Measurements from ENCODE around the gene CREB5. TPM values are rescaled to one million over a fixed set of nuclear protein-coding genes. Genes with fewer than 3 reads are reported as not detected.

CREB5 gene
- total RNA-seq, 1 experiment from 2014 or later, result 0.49 TPM

DNA sequence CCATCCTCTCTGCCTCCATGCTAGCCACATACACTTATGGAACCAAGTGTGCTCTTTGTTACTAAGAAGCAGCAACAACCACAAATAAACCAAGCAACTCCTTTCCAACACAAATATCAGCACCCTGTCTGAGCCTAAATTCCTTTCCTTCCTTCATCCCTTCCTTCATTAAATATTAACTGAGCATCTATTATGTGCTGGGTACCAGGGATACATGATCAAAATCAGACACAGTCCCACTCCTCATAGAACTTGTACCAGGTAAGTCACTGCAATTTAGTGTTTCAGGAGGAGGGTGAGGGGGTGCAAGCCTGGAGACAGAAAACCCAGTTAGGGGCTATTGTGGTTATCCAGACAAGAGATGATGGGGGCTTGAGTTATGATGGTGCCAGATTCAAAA lies 10.8 kb downstream of the CREB5 start:
- H3K9me3 ChIP-seq (ENCODE audit: control insufficient read depth in 1 of 2, insufficient read depth in 1 of 2, low read depth in 1 of 2, low read length in 2 of 2), result no peaks in the 10 kb centered on the region
- no peak overlapping the region for H2AFZ ChIP-seq (ENCODE audit: low read depth, low read length, poor library complexity, severe bottlenecking)
- no peak for DNase-seq (ENCODE audit: low read depth, low spot score)
- peaks cover 79% of the 10 kb centered on the region for H3K27me3 ChIP-seq (ENCODE audit: insufficient read depth, low read length)
- H3K9ac ChIP-seq (ENCODE audit: low read length), result no peak overlapping the region
- H3K36me3 ChIP-seq (ENCODE audit: control insufficient read depth in 1 of 2, insufficient read depth in 2 of 2, low read length in 2 of 2), result no peaks in the 10 kb centered on the region
- TF ChIP-seq CBX3 (IDR thresholded peaks at IDR 0.05; ENCODE audit: low read depth) (no peak), SP1 (IDR thresholded peaks at IDR 0.05; ENCODE audit: low read depth) (no peak), SIN3A (IDR thresholded peaks at IDR 0.05; ENCODE audit: low read depth) (no peak), ZNF274 (IDR thresholded peaks at IDR 0.05; ENCODE audit: low read depth, low read length) (no peak), CEBPB (IDR thresholded peaks at IDR 0.05; ENCODE audit: low read depth) (no peak), EGR1 (IDR thresholded peaks at IDR 0.05; ENCODE audit: low read depth) (no peak), ELF1 (IDR thresholded peaks at IDR 0.05; ENCODE audit: borderline replicate concordance, low read depth) (no peak), FOSL1 (IDR thresholded peaks at IDR 0.05; ENCODE audit: low read depth) (no peak), EZH2 (IDR thresholded peaks at IDR 0.05) (no peak), TCF7L2 (IDR thresholded peaks at IDR 0.05; ENCODE audit: borderline replicate concordance, extremely low read depth, insufficient read depth, insufficient read length) (no peak), EZH2phosphoT487 (IDR thresholded peaks at IDR 0.05; ENCODE audit: borderline replicate concordance) (no peak), JUND (IDR thresholded peaks at IDR 0.05) (no peak), POLR2AphosphoS5 (IDR thresholded peaks at IDR 0.05; ENCODE audit: low read depth, low read length) (no peak), YY1 (IDR thresholded peaks at IDR 0.05; ENCODE audit: extremely low read depth, insufficient replicate concordance, low read depth, low read length) (no peak), POLR2A (IDR thresholded peaks at IDR 0.05; ENCODE audit: borderline replicate concordance, extremely low read depth, insufficient read depth, insufficient read length) (no peak), RAD21 (IDR thresholded peaks at IDR 0.05; ENCODE audit: low read depth) (no peak)
- TF ChIP-seq, protein P1, sequence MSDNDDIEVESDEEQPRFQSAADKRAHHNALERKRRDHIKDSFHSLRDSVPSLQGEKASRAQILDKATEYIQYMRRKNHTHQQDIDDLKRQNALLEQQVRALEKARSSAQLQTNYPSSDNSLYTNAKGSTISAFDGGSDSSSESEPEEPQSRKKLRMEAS (IDR thresholded peaks at IDR 0.05), result no peak
- TF ChIP-seq, protein P2, sequence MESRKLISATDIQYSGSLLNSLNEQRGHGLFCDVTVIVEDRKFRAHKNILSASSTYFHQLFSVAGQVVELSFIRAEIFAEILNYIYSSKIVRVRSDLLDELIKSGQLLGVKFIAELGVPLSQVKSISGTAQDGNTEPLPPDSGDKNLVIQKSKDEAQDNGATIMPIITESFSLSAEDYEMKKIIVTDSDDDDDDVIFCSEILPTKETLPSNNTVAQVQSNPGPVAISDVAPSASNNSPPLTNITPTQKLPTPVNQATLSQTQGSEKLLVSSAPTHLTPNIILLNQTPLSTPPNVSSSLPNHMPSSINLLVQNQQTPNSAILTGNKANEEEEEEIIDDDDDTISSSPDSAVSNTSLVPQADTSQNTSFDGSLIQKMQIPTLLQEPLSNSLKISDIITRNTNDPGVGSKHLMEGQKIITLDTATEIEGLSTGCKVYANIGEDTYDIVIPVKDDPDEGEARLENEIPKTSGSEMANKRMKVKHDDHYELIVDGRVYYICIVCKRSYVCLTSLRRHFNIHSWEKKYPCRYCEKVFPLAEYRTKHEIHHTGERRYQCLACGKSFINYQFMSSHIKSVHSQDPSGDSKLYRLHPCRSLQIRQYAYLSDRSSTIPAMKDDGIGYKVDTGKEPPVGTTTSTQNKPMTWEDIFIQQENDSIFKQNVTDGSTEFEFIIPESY (IDR thresholded peaks at IDR 0.05; ENCODE audit: extremely low read depth, insufficient replicate concordance, low read length), result no peak
- TF ChIP-seq, protein P3, sequence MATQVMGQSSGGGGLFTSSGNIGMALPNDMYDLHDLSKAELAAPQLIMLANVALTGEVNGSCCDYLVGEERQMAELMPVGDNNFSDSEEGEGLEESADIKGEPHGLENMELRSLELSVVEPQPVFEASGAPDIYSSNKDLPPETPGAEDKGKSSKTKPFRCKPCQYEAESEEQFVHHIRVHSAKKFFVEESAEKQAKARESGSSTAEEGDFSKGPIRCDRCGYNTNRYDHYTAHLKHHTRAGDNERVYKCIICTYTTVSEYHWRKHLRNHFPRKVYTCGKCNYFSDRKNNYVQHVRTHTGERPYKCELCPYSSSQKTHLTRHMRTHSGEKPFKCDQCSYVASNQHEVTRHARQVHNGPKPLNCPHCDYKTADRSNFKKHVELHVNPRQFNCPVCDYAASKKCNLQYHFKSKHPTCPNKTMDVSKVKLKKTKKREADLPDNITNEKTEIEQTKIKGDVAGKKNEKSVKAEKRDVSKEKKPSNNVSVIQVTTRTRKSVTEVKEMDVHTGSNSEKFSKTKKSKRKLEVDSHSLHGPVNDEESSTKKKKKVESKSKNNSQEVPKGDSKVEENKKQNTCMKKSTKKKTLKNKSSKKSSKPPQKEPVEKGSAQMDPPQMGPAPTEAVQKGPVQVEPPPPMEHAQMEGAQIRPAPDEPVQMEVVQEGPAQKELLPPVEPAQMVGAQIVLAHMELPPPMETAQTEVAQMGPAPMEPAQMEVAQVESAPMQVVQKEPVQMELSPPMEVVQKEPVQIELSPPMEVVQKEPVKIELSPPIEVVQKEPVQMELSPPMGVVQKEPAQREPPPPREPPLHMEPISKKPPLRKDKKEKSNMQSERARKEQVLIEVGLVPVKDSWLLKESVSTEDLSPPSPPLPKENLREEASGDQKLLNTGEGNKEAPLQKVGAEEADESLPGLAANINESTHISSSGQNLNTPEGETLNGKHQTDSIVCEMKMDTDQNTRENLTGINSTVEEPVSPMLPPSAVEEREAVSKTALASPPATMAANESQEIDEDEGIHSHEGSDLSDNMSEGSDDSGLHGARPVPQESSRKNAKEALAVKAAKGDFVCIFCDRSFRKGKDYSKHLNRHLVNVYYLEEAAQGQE (IDR thresholded peaks at IDR 0.05; ENCODE audit: low read depth), result no peak
- TF ChIP-seq, protein P4, sequence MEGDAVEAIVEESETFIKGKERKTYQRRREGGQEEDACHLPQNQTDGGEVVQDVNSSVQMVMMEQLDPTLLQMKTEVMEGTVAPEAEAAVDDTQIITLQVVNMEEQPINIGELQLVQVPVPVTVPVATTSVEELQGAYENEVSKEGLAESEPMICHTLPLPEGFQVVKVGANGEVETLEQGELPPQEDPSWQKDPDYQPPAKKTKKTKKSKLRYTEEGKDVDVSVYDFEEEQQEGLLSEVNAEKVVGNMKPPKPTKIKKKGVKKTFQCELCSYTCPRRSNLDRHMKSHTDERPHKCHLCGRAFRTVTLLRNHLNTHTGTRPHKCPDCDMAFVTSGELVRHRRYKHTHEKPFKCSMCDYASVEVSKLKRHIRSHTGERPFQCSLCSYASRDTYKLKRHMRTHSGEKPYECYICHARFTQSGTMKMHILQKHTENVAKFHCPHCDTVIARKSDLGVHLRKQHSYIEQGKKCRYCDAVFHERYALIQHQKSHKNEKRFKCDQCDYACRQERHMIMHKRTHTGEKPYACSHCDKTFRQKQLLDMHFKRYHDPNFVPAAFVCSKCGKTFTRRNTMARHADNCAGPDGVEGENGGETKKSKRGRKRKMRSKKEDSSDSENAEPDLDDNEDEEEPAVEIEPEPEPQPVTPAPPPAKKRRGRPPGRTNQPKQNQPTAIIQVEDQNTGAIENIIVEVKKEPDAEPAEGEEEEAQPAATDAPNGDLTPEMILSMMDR (IDR thresholded peaks at IDR 0.05 in 2 of 3, conservative IDR thresholded peaks at IDR 0.05 in 1 of 3; ENCODE audit: borderline replicate concordance in 1 of 3, insufficient read depth in 1 of 3, low read depth in 2 of 3, low read length in 2 of 3), result no peak
- H3K9me2 ChIP-seq (ENCODE audit: insufficient read depth), result no peaks in the 10 kb centered on the region
- no peak overlapping the region for H3K27ac ChIP-seq (ENCODE audit: low read depth, low read length)
- H3K79me2 ChIP-seq (ENCODE audit: insufficient read depth, low read length), result no peaks in the 10 kb centered on the region
- H4K20me1 ChIP-seq (ENCODE audit: insufficient read depth), result no peaks in the 10 kb centered on the region
- no peak overlapping the region for H3K4me2 ChIP-seq (ENCODE audit: low read length)
- ChIA-PET CTCF (no interaction called here), RAD21 (ENCODE audit: low non-redundant PET in 1 of 2, low total read pairs in 2 of 2, uncharacterized antibody in 2 of 2, unreplicated experiment in 2 of 2) (no interaction called here), POLR2A (no interaction called here)
- intact Hi-C loops (cut with micrococcal nuclease), result no loop called here
- no peak overlapping the region for H3K4me3 ChIP-seq (replicated peaks in 1 of 2; ENCODE audit: low read depth in 1 of 2, low read length in 2 of 2)
- no peaks in the 10 kb centered on the region for H3K4me1 ChIP-seq (ENCODE audit: control insufficient read depth in 1 of 2, insufficient read depth in 2 of 2, low read length in 2 of 2)
- no TSS peak for BruUV-seq (replicated peaks)
- no peak for ATAC-seq
